GM10266 (cell line): ENCODE data around the gene PRM3.

Source experiments
- DNase-seq: peaks from one replicate; pipeline ENCODE4 v3.0.0; 2012; ENCODE audit errors: extremely low spot score
- TF ChIP-seq, protein P1 (sequence below): IDR thresholded peaks from 2 replicates; pipeline ENCODE4 v1.5.1; 2012; ENCODE audit warnings: mild to moderate bottlenecking, low read depth; ENCODE audit not compliant: control insufficient read depth, insufficient read depth; ENCODE audit errors: missing control alignments

Gene PRM3

DNA sequence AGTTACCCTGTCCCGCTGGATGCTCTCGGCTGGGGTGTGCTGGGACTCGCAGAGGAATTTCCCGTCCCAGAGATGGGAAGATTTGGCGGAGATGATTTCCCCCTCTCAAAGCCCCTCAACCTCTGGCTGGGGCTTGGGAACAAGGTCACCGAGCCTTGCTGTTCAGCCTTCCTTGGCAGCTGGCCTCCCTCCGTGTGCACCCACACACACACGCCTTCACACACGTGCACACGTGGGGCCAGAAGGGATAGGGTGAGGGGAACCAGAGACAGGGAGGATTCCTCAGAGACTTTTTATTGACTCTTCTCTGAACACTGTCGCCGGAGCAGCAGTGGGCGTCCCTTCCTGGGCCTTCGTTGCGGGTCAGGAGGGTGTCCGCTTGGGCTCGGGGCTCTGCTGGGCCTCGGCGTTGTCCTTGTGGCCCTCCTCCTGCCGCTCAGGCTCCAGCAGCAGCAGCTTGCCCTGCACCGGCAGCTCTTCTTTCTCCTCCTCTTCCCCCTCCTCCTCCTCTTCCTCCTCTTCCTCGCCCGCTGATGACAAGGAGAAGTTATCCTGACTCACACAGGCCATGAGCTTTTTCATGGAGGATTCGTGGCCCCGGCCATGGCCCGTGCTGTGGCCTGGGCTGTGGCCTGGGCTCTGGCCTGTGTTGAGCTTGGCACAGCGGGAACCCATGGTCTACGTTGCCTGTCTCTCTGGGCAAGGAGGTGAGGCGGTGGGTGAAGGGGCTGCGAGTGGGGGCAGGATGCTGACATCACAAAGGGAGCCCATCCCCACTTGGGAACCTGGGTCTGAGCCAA, at the start of gene PRM3:
Gene PRM3 (minus strand): TSS at position 709 of the 800 bp plus-strand sequence. CDS start 34 bp downstream, at position 675.
- TF ChIP-seq, protein P1, sequence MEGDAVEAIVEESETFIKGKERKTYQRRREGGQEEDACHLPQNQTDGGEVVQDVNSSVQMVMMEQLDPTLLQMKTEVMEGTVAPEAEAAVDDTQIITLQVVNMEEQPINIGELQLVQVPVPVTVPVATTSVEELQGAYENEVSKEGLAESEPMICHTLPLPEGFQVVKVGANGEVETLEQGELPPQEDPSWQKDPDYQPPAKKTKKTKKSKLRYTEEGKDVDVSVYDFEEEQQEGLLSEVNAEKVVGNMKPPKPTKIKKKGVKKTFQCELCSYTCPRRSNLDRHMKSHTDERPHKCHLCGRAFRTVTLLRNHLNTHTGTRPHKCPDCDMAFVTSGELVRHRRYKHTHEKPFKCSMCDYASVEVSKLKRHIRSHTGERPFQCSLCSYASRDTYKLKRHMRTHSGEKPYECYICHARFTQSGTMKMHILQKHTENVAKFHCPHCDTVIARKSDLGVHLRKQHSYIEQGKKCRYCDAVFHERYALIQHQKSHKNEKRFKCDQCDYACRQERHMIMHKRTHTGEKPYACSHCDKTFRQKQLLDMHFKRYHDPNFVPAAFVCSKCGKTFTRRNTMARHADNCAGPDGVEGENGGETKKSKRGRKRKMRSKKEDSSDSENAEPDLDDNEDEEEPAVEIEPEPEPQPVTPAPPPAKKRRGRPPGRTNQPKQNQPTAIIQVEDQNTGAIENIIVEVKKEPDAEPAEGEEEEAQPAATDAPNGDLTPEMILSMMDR: no peak
- DNase-seq: no peak

- no peak for DNase-seq
- TF ChIP-seq, protein P1: no peak
Observed at GRCh38 chr16:11322823-11323222, 49.4 kb upstream of the PRM3 start.

DNA sequence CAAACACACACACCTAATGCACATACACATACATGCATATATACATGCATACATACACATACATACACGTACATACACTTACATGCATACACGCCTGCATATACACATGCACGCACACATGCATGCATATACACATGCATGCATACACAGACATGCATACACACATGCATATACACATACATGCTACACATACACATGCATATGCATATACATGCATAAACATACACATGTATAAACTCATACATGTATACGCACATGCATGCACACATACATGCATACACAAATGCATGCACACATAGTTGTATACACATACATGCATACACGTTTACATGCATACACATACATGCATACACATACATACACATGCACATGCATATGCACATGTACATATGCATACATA, 48.2 kb upstream of the PRM3 start:
- TF ChIP-seq, protein P1: no peak
- DNase-seq: no peak

- TF ChIP-seq, protein P1: no peak
- no peak for DNase-seq
Observed at GRCh38 chr16:11320170-11320569, 46.7 kb upstream of the PRM3 start.

DNA sequence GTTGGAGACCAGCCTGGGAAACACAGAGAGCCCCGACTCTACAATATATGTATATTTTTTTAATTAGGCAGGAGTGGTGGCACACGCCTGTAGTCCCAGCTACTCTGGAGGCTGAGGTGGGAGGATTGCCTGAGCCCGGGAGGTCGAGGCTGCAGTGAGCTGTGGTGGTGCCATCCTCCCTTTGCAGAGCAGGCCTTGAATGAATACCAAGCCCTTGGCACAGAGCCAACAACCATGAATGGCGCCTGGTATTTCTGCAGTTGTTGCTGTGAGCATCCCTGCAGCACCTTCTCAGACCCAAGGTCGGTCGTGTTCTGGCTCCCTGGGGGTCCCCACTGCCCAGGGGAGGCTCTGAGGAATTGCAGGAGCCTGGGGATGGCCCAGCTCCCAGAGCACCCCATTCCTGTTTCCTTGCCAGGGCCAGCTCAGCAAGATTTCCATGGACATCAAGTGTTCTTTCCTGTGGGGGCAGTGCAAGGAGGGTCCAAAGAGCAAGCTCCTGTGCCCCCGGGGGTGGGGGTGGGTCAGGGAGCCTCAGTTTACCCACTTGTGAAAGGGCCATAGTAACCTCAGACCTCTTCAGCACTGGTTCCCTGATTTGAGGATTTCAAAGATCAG, 46.2 kb upstream of the PRM3 start:
- DNase-seq: no peak

DNA sequence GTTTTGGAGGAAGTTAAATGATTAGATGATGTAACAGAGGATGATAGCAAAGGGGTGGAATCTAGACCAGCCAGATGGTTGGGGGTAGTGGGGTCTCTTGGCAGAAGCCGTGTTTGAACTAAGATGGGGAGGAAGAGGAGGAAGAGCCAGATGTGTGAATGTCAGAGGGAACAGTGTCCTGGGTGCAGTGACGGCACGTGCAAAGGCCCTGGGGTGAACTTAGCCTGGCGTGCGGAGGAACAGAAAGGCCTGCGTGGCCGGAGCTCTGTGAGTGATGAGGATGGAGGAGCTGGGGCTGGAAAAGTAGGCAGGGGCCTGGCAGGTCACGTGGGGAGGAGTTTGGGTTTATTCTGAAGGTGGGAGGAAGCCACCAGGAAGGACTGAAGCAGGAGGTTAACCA, 45.4 kb upstream of the PRM3 start:
- DNase-seq: no peak
- TF ChIP-seq, protein P1: no peak

More for the DNA sequence above, 46.2 kb upstream of the PRM3 start:
- TF ChIP-seq, protein P1: no peak
